HG02840 (cell line): ENCODE results near the gene THAP4.
"Not testable (repeated sequence)": the region's sequence is repeated elsewhere in the genome, so short reads cannot be mapped to it uniquely, and the experiment has no call there.

Source experiments
- ATAC-seq: cut with Tn5 transposase; IDR thresholded peaks from one replicate; pipeline ENCODE4 v1.9.1; 2021; ENCODE audit warnings: mild to moderate bottlenecking, moderate library complexity, moderate number of reproducible peaks; ENCODE audit not compliant: unreplicated experiment, low FRiP score

THAP4 gene

GRCh38 chr2:241567266-241567665 lies 69.7 kb downstream of the THAP4 start:
- ATAC-seq: not testable (repeated sequence)

DNA sequence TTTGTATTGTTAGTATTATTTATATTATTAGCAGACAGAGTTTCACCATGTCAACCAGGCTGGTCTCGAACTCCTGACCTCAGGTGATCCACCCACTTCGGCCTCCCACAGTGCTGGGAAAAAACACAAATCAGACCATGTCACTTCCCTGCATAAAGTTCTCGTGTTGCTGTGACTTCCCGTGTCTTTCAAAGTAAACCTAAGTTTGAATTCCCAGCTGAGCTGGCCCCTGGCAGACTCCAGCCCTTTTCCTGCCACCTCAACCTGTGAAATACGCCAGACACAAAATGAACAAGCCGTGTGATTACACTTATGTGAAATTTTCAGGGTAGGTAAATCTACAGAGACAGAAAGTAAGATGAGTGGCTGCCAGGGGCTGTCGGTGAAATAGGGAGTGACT lies 70.5 kb downstream of the THAP4 start:
- no peak for ATAC-seq

GRCh38 chr2:241566021-241566420 lies 70.9 kb downstream of the THAP4 start:
- ATAC-seq: not testable (repeated sequence)

GRCh38 chr2:241565411-241565810 lies 71.5 kb downstream of the THAP4 start:
- ATAC-seq: no peak

- no peak for ATAC-seq
Measured at GRCh38 chr2:241564596-241565410, 72.2 kb downstream of the THAP4 start.

- no peak for ATAC-seq
Measured at GRCh38 chr2:241563981-241564595, 72.9 kb downstream of the THAP4 start.

DNA sequence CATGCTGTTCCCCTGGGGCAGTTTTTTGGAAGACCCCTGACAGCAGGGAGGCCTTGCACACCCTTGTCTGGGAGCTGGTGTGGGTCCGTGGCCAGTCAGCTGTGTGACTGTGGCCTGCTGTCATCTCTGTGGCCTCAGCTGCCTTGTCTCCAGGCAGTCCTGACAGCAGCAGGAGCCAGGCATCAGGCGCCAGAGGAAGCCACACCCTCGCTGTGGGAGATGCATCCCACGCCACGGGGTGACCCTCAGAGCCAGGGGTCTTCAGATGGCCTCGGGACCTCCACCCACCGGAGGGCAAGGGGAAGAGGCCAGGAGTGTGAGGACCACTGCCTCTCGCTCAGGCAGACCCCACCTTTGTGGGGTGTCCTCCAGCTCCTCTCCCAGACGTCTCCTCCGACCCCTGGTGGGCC lies 73.4 kb downstream of the THAP4 start:
- ATAC-seq: no peak

- ATAC-seq: no peak
Measured at GRCh38 chr2:241563031-241563507, 73.9 kb downstream of the THAP4 start.

DNA sequence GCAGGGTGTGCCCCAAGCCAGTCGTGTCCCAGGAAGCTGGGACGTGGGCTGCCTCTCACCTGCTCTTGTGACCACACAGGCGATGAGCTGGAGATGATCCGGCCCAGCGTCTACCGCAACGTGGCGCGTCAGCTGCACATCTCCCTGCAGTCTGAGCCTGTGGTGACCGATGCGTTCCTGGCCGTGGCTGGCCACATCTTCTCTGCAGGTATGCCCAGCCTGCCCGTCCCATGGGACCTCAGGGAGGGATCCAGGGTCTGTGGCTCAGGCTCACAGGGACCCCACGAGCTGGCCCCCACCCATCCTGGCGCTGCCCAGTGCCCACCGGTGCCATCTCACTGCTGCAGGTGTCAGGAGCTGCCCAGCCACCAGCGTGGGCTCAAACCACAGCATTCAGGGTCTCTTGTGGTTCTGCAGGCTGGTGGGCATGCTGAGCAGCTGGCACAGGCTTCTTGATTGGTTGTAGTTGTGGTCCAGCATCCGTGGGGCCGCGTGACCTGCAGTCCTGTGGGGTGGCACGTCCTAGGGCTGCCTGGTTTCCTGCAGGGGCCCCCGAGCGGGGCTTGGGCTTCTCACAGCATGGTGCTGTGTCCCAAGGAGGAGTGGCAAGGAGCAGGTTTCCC lies 74.6 kb downstream of the THAP4 start:
- no peak for ATAC-seq

DNA sequence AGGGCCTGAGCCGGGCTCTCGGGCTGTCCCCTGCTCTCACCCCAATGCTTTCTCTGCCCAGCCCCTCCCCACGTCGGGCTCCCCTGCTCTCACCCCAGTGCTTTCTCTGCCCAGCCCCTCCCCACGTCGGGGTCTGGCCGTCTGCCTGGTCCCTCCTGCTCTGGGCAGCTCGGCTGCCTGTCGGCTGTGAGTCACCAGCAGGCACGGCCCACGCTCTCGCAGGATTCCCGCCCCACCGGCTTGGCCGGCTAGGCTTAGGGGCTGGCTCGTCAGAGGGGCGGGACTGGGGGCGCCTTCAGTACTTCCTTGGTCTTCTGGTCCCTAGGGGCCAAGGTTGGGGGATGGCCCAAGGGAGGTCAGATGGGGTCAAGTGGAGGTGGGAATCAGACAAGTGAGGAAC lies 75.1 kb downstream of the THAP4 start:
- ATAC-seq: no peak

DNA sequence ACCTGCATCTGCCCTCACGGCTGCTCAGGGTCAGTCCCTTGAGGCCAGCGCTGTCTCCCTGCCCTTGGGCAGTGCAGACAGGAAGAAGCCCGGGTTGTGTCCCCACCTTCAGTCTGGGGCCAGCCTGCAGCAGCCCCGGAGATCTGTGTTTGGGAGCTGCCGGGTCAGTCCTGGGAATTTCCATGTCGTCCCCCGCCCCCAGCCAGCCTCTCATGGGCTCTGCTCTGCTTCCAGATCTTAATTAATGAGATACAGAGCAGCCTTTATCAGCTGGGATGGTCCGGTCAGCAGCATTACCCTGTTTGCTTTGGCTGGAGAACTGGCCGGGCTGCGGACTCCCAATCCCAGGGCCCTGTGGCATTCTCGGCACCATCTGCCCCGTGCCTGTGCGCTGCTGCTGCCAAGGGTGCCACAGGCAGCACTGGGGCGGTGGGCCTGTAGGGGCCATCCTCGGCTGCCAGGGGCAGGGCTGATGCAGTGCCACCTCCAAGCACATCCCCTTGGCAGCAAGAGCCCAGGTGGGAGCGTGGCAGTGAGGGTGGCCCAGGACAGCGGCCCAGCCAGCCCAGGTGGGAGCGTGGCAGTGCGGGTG lies 76.0 kb downstream of the THAP4 start:
- no peak for ATAC-seq

- ATAC-seq: no peak
Measured at GRCh38 chr2:241560162-241560882, 76.6 kb downstream of the THAP4 start.

DNA sequence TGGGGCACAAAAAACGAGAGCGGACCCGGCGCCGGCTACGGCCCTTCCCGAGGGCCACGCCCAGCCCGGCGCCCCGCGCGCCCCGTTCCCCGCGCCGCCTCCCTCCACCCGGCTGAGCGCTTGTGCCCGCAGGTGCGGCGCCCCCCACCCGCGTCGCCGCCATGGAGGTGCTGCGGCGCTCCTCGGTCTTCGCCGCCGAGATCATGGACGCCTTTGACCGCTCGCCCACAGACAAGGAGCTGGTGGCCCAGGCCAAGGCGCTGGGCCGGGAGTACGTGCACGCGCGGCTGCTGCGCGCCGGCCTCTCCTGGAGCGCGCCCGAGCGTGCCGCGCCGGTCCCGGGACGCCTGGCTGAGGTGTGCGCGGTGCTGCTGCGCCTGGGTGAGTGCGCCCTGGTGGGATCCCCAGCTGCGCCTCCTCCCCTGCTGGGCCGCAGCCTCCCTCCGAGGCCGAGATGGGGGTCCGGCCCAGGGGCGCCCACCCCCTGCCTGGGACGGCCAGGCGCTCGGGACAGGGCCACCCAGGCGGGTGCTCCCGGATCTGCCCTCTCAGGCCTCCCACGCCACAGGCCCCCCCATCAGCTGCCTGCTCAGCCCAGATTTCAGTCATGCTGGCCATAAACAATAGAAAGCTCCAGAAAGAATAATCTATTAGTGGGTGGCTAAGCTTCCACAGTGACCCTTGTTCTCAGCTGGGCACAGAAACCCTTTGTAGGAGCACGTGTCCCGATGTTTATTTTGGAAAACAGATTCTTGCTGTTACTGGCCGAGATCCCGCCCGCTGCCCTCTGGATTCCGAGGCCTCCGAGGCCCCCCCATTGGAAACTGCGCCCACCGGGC lies 77.4 kb downstream of the THAP4 start:
- no peak for ATAC-seq

- ATAC-seq: no peak
Measured at GRCh38 chr2:241558532-241559322, 78.2 kb downstream of the THAP4 start, which contains the start of gene BOK. BOK (plus strand) TSS chr2:241558745; CDS start chr2:241559484, 739 bp downstream.

GRCh38 chr2:241556746-241557145 lies 80.2 kb downstream of the THAP4 start:
- no peak for ATAC-seq

DNA sequence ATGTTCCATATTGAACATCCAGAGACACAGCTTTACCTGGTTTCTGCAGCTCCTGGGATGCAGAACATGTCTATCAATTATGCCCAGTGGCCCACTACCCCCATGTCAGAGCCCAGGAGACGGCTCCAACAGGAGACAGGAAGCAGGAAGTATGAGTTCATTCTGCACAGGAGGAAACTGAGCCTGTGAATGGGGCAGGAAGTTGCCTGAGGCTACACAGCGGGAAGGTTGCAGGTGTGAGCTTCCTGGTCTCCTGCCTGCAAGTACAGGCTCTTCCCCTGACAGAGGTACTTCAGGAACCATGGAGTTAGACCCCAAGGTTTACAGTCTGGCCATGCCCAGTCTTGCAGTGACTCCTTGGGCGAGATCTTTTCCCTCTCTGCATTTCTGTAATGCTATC lies 81.2 kb downstream of the THAP4 start:
- ATAC-seq: no peak

GRCh38 chr2:241554610-241555322 lies 82.2 kb downstream of the THAP4 start:
- ATAC-seq: no peak

GRCh38 chr2:241553981-241554380 lies 83.0 kb downstream of the THAP4 start:
- no peak for ATAC-seq
